Heart left ventricle (tissue), 13 donors: ENCODE results near the gene PARP4.

ENCODE experiments used
- CTCF ChIP-seq, 12 donors: fragments of 200-600 bp; sonication (generic) in 4 of 12; IDR thresholded peaks; one replicate each; pipeline versions ENCODE4 v1.5.0 to v1.8.0; 2018 to 2022; ENCODE audit warnings: antibody characterized with exemption in 12 of 12, mild to moderate bottlenecking in 5 of 12
- POLR2A ChIP-seq, 2 donors: fragments of 450-650 bp; IDR thresholded peaks; one replicate each; pipeline ENCODE4 v1.6.1; 2017; ENCODE audit warnings: antibody characterized with exemption in 2 of 2, mild to moderate bottlenecking in 2 of 2, moderate library complexity in 2 of 2
- donor health status: ischemic (EF 13 %, LVEDD 7.1; RV severe dilation, severe dysfunction).
- donor health status: DM: no; HTN: yes; CAD: no.
- donor health status: DM: no; HTN: no; CAD: no.
- donor health status: ischemic (EF 25% LVEDD 6.9; RV normal size, moderate dysfunction).
- donor health status: ischemic (EF 25% LVEDD 5.7; RV mildly dilated, moderate dysfunction).
- donor health status: ischemic (EF 35%, LVEDD 5.7; RV mildly dilated, moderate dysfunction).
- donor health status: nonischemic (EF 11% LVEDD 7.7; RV severe dilation, severe dysfunction).
- donor health status: DM: yes; HTN: yes; CAD: no.
- donor health status: PGD.
- donor health status: ischemic (EF 29% LVEDD 5.4; RV normal size, mild dysfunction).
- donor health status: nonischemic (EF 23%, LVEDD 6.1; RV moderate dilation, normal function).

- TF ChIP-seq POLR2A (IDR thresholded peaks at IDR 0.05) (no peak), CTCF (IDR thresholded peaks at IDR 0.05) (no peak)
Measured at GRCh38 chr13:24460256-24460655, 52.3 kb downstream of the PARP4 start.
